ENCODE results near the gene BMP8A.
"Not testable (repeated sequence)": the region's sequence is repeated elsewhere in the genome, so short reads cannot be mapped to it uniquely, and the experiment has no call there.

The BMP8A gene

GRCh38 chr1:39525366-39526165 lies 34.1 kb downstream of the BMP8A start:
- in situ Hi-C loops (cut with MboI; ENCODE audit: low sequenced_read_pairs), result no loop called here

GRCh38 chr1:39526466-39527189 lies 35.2 kb downstream of the BMP8A start:
- in situ Hi-C loops (cut with MboI; ENCODE audit: low sequenced_read_pairs), result no loop called here

- in situ Hi-C loops (cut with MboI; ENCODE audit: low sequenced_read_pairs), result not testable (repeated sequence)
Observed at GRCh38 chr1:39527190-39527579, 35.7 kb downstream of the BMP8A start.

- in situ Hi-C loops (cut with MboI; ENCODE audit: low sequenced_read_pairs), result no loop called here
Observed at GRCh38 chr1:39528082-39528481, 36.6 kb downstream of the BMP8A start.

- in situ Hi-C loops (cut with MboI; ENCODE audit: low sequenced_read_pairs), result no loop called here
Observed at GRCh38 chr1:39529901-39530535, 38.6 kb downstream of the BMP8A start.

- in situ Hi-C loops (cut with MboI; ENCODE audit: low sequenced_read_pairs), result no loop called here
Observed at GRCh38 chr1:39531526-39531925, 40.1 kb downstream of the BMP8A start.

GRCh38 chr1:39533442-39533841 lies 42.0 kb downstream of the BMP8A start:
- in situ Hi-C loops (cut with MboI; ENCODE audit: low sequenced_read_pairs), result no loop called here

GRCh38 chr1:39538531-39539251 lies 47.3 kb downstream of the BMP8A start:
- in situ Hi-C loops (cut with MboI; ENCODE audit: low sequenced_read_pairs), result no loop called here

- in situ Hi-C loops (cut with MboI; ENCODE audit: low sequenced_read_pairs), result no loop called here
Observed at GRCh38 chr1:39539252-39539790, 47.9 kb downstream of the BMP8A start.

GRCh38 chr1:39540504-39541031 lies 49.1 kb downstream of the BMP8A start:
- in situ Hi-C loops (cut with MboI; ENCODE audit: low sequenced_read_pairs), result loop anchor here (10.0 kb wide), 1 partner anchor 76 kb away; no protein-coding TSS in a partner anchor

GRCh38 chr1:39542924-39543323 lies 51.5 kb downstream of the BMP8A start:
- in situ Hi-C loops (cut with MboI; ENCODE audit: low sequenced_read_pairs), result loop anchor here (10.0 kb wide), 1 partner anchor 78 kb away; no protein-coding TSS in a partner anchor

GRCh38 chr1:39544327-39544726 lies 52.9 kb downstream of the BMP8A start:
- in situ Hi-C loops (cut with MboI; ENCODE audit: low sequenced_read_pairs), result loop anchor here (10.0 kb wide), 1 partner anchor 80 kb away; no protein-coding TSS in a partner anchor

GRCh38 chr1:39545531-39545930 lies 54.1 kb downstream of the BMP8A start:
- in situ Hi-C loops (cut with MboI; ENCODE audit: low sequenced_read_pairs), result loop anchor here (10.0 kb wide), 1 partner anchor 81 kb away; no protein-coding TSS in a partner anchor

GRCh38 chr1:39554277-39554676 lies 62.8 kb downstream of the BMP8A start:
- in situ Hi-C loops (cut with MboI; ENCODE audit: low sequenced_read_pairs), result no loop called here

GRCh38 chr1:39561279-39561678 lies 69.8 kb downstream of the BMP8A start:
- in situ Hi-C loops (cut with MboI; ENCODE audit: low sequenced_read_pairs), result no loop called here

GRCh38 chr1:39562886-39563285 lies 71.5 kb downstream of the BMP8A start:
- in situ Hi-C loops (cut with MboI; ENCODE audit: low sequenced_read_pairs), result no loop called here

GRCh38 chr1:39563669-39564068 lies 72.2 kb downstream of the BMP8A start:
- in situ Hi-C loops (cut with MboI; ENCODE audit: low sequenced_read_pairs), result no loop called here

- in situ Hi-C loops (cut with MboI; ENCODE audit: low sequenced_read_pairs), result no loop called here
Observed at GRCh38 chr1:39564340-39564739, 72.9 kb downstream of the BMP8A start.

- in situ Hi-C loops (cut with MboI; ENCODE audit: low sequenced_read_pairs), result no loop called here
Observed at GRCh38 chr1:39564941-39565340, 73.5 kb downstream of the BMP8A start.

GRCh38 chr1:39566441-39567137 lies 75.2 kb downstream of the BMP8A start:
- in situ Hi-C loops (cut with MboI; ENCODE audit: low sequenced_read_pairs), result no loop called here
